ENCODE results near the gene PTPRN2. TPM values are rescaled to one million over a fixed set of nuclear protein-coding genes. Genes with fewer than 3 reads are reported as not detected.

PTPRN2 gene
- total and polyA plus RNA-seq, 2 of the 8 experiments (the other 6 are each of a cell fraction or from before 2014, with no cell fraction given) = 2.6 to 4.5 TPM

GRCh38 chr7:157666530-157667040 lies 921.0 kb downstream of the PTPRN2 start:
- H3K23me2 ChIP-seq (ENCODE audit: low read depth, low read length) = no peaks in the 10 kb centered on the region
- peaks cover 0 to 2% of the 10 kb centered on the region in 2 experiments for H4K20me1 ChIP-seq (replicated peaks in 1 of 2; ENCODE audit: control insufficient read depth in 1 of 2, insufficient read depth in 2 of 2, low read length in 2 of 2)
- no peak overlapping the region for H4K91ac ChIP-seq (replicated peaks; ENCODE audit: insufficient read length, low read length)
- no peak overlapping the region for H4K8ac ChIP-seq (ENCODE audit: extremely low read depth, insufficient read depth, low read length)
- H2BK5ac ChIP-seq (ENCODE audit: low read depth, low read length) = no peak overlapping the region
- DNase-seq (ENCODE audit: low read depth in 1 of 2, low spot score in 2 of 2) = no peak
- ChIA-PET POLR2A (ENCODE audit: partially characterized antibody) (no interaction called here), CTCF (ENCODE audit: partially characterized antibody) (interaction anchor here (0.6 kb wide), 1 partner anchor 376 kb away, joined by 3 read pairs; no protein-coding TSS in a partner anchor)
- H3K4me3 ChIP-seq (ENCODE audit: extremely low read depth in 1 of 4, insufficient read depth in 2 of 4, low read depth in 3 of 4, low read length in 4 of 4) = no peak overlapping the region
- H2BK20ac ChIP-seq (ENCODE audit: low read length) = no peak overlapping the region
- H3K9me3 ChIP-seq (ENCODE audit: insufficient read depth in 2 of 2, low read depth in 1 of 2, low read length in 1 of 2) = no peaks in the 10 kb centered on the region
- H3K18ac ChIP-seq (ENCODE audit: extremely low read depth, low read length) = no peak overlapping the region
- peaks cover 0 to 2% (median under 1%) of the 10 kb centered on the region in 4 experiments; a peak in 1 of 7 replicates for H3K27me3 ChIP-seq (replicated peaks in 1 of 4; ENCODE audit: control insufficient read depth in 3 of 4, extremely low read depth in 1 of 4, insufficient read depth in 3 of 4, low read length in 3 of 4)
- no peak overlapping the region for H3K14ac ChIP-seq (ENCODE audit: insufficient read length)
- FAIRE-seq = no peak
- H2BK12ac ChIP-seq (ENCODE audit: low read depth, low read length) = no peak overlapping the region
- no peak overlapping the region for H3K27ac ChIP-seq (ENCODE audit: low read depth, low read length)
- WGBS, 2 experiments (ENCODE audit: extremely low coverage in 1 of 2, insufficient coverage in 1 of 2, insufficient read length in 1 of 2, insufficient replicate concordance in 2 of 2, low coverage in 1 of 2, low lambda C conversion rate in 2 of 2, missing lambda C conversion rate in 1 of 2) = 94% methylated on average over 11 of the region's 11 CpGs; no CpG with 5 or more reads in 1 of the 2 experiments
- H3K79me1 ChIP-seq (ENCODE audit: low read depth, low read length) = no peaks in the 10 kb centered on the region
- H3K4me2 ChIP-seq (ENCODE audit: insufficient read depth in 1 of 2, low read depth in 2 of 2, low read length in 2 of 2) = no peak overlapping the region
- H2AK5ac ChIP-seq (ENCODE audit: low read depth, low read length) = no peak overlapping the region
- TF ChIP-seq POLR2AphosphoS5 (IDR thresholded peaks at IDR 0.05; ENCODE audit: low read depth, low read length) (no peak), SIX5 (IDR thresholded peaks at IDR 0.05; ENCODE audit: low read depth, low read length) (no peak), CBX8 (IDR thresholded peaks at IDR 0.05; ENCODE audit: borderline replicate concordance, low read depth, low read length) (no peak), EP300 (IDR thresholded peaks at IDR 0.05; ENCODE audit: borderline replicate concordance in 1 of 2, low read depth in 2 of 2, low read length in 2 of 2) (no peak), TCF12 (IDR thresholded peaks at IDR 0.05; ENCODE audit: low read depth, low read length) (no peak), SUZ12 (IDR thresholded peaks at IDR 0.05; ENCODE audit: low read length) (no peak), GABPA (IDR thresholded peaks at IDR 0.05; ENCODE audit: borderline replicate concordance, insufficient read depth, low read length) (no peak), RAD21 (IDR thresholded peaks at IDR 0.05 in 1 of 2, conservative IDR thresholded peaks at IDR 0.05 in 1 of 2; ENCODE audit: low read depth in 2 of 2, low read length in 2 of 2) (no peak), SP1 (IDR thresholded peaks at IDR 0.05; ENCODE audit: low read depth, low read length) (no peak), BCL11A (IDR thresholded peaks at IDR 0.05; ENCODE audit: low read depth in 2 of 2, low read length in 2 of 2) (no peak), CHD2 (IDR thresholded peaks at IDR 0.05; ENCODE audit: low read length) (no peak), HDAC6 (IDR thresholded peaks at IDR 0.05; ENCODE audit: low read depth, low read length) (no peak), EGR1 (IDR thresholded peaks at IDR 0.05; ENCODE audit: borderline replicate concordance, low read depth, low read length) (no peak), TAF7 (optimal IDR thresholded peaks at IDR 0.05; ENCODE audit: borderline replicate concordance, low read depth, low read length) (no peak), SP4 (IDR thresholded peaks at IDR 0.05; ENCODE audit: low read length) (no peak)
- no peak overlapping the region for H3K23ac ChIP-seq (ENCODE audit: insufficient read length)
- peaks cover 0 to 9% (median 4%) of the 10 kb centered on the region in 4 experiments; a peak in 3 of 7 replicates for H3K4me1 ChIP-seq (replicated peaks in 1 of 4; ENCODE audit: control insufficient read depth in 3 of 4, insufficient read depth in 4 of 4, low read length in 3 of 4)
- H2BK120ac ChIP-seq (replicated peaks; ENCODE audit: low read depth, low read length) = no peak overlapping the region
- H3K56ac ChIP-seq (replicated peaks; ENCODE audit: insufficient read length, low read depth, low read length) = no peak overlapping the region
- no peaks in the 10 kb centered on the region for H3K79me2 ChIP-seq (ENCODE audit: control insufficient read depth in 1 of 2, insufficient read depth in 2 of 2, low read length in 2 of 2)
- no peak overlapping the region for H2AFZ ChIP-seq (ENCODE audit: low read length)
- H3K36me3 ChIP-seq (ENCODE audit: control insufficient read depth in 2 of 4, insufficient read depth in 4 of 4, low read length in 3 of 4) = no peaks in the 10 kb centered on the region
- H3K9ac ChIP-seq (replicated peaks in 1 of 4; ENCODE audit: extremely low read depth in 1 of 4, low read depth in 3 of 4, low read length in 3 of 4) = no peak overlapping the region
- H2BK15ac ChIP-seq (ENCODE audit: low read length) = no peak overlapping the region
- no peak overlapping the region for H3K4ac ChIP-seq (replicated peaks; ENCODE audit: insufficient read length, low read depth, low read length)
- H4K5ac ChIP-seq (ENCODE audit: insufficient read length, low read depth, low read length) = no peak overlapping the region

Measured in H1 (cell line).